ENCODE results near the gene DNAJC21.

The DNAJC21 gene

DNA sequence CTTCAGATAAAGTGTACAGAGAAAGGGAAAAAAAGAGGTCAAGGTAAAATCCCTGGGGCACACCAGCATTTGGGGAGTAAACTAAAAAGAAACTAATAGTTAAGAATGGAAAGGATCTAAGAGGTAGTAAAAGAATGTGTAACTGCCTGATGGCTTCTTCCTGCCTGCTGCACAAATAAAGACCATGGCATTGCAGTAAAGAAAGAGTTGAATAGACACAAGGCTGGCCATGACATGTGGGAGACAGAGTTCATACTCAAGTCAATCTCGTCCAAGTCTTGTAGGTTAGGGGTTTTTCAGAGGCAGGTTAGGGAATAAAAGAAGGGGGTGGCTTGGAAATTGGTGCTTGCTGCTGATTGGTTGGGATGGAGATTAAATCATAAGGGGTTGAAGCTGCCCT lies 57.6 kb downstream of the DNAJC21 start:
- no peak for DNase-seq (ENCODE audit: low read depth)
- H3K4me3 ChIP-seq (ENCODE audit: low read depth, low read length) = no peak overlapping the region
- TF ChIP-seq, protein P1, sequence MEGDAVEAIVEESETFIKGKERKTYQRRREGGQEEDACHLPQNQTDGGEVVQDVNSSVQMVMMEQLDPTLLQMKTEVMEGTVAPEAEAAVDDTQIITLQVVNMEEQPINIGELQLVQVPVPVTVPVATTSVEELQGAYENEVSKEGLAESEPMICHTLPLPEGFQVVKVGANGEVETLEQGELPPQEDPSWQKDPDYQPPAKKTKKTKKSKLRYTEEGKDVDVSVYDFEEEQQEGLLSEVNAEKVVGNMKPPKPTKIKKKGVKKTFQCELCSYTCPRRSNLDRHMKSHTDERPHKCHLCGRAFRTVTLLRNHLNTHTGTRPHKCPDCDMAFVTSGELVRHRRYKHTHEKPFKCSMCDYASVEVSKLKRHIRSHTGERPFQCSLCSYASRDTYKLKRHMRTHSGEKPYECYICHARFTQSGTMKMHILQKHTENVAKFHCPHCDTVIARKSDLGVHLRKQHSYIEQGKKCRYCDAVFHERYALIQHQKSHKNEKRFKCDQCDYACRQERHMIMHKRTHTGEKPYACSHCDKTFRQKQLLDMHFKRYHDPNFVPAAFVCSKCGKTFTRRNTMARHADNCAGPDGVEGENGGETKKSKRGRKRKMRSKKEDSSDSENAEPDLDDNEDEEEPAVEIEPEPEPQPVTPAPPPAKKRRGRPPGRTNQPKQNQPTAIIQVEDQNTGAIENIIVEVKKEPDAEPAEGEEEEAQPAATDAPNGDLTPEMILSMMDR (IDR thresholded peaks at IDR 0.05; ENCODE audit: insufficient read depth, low read depth, low read length, missing control alignments) = no peak

- H3K4me3 ChIP-seq (ENCODE audit: low read depth, low read length) = no peak overlapping the region
- DNase-seq (ENCODE audit: low read depth) = no peak
- TF ChIP-seq, protein P1 (IDR thresholded peaks at IDR 0.05; ENCODE audit: insufficient read depth, low read depth, low read length, missing control alignments) = no peak
Observed at GRCh38 chr5:34991486-34992238, 62.3 kb downstream of the DNAJC21 start.

DNA sequence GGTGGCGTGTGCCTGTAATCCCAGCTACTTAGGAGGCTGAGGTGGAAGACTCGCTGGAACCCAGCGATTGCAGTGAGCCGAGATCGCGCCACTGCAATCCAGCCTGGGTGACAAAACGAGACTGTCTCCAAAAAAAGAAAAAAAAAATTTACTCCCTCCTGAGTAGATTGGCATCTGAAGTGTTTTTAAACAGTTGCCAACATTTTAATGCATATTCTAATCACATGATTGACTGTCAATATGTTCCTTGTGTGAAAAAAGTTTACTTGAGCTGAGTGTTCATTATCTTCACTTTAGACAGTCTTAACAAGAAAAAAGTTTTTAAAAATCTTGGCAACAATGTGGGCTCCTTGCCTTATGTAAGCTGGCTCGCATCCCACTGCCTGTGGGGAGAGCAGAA lies 64.6 kb downstream of the DNAJC21 start:
- no peak for DNase-seq (ENCODE audit: low read depth)
- TF ChIP-seq, protein P1 (IDR thresholded peaks at IDR 0.05; ENCODE audit: insufficient read depth, low read depth, low read length, missing control alignments) = no peak
- H3K4me3 ChIP-seq (ENCODE audit: low read depth, low read length) = no peak overlapping the region

DNA sequence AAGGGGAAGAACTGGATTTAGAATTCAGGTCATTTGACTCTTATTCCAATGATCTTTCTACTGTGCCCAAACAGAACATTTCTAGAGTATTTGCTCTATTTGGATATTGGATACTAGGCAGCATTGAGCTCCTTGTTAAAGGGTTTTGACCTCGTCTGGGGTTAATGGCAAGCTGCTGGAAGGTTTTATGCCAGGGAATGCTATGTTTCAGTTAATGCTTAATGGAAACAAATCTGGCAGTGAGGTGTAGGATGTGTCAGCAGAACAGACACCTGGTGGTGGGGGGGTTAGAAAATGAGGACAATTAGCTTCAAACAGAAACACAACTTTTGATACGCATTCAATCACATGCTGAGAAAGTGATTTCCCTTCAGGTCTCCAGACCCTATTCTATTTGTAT lies 66.9 kb downstream of the DNAJC21 start:
- DNase-seq (ENCODE audit: low read depth) = no peak
- H3K4me3 ChIP-seq (ENCODE audit: low read depth, low read length) = no peak overlapping the region
- TF ChIP-seq, protein P1 (IDR thresholded peaks at IDR 0.05; ENCODE audit: insufficient read depth, low read depth, low read length, missing control alignments) = no peak

DNA sequence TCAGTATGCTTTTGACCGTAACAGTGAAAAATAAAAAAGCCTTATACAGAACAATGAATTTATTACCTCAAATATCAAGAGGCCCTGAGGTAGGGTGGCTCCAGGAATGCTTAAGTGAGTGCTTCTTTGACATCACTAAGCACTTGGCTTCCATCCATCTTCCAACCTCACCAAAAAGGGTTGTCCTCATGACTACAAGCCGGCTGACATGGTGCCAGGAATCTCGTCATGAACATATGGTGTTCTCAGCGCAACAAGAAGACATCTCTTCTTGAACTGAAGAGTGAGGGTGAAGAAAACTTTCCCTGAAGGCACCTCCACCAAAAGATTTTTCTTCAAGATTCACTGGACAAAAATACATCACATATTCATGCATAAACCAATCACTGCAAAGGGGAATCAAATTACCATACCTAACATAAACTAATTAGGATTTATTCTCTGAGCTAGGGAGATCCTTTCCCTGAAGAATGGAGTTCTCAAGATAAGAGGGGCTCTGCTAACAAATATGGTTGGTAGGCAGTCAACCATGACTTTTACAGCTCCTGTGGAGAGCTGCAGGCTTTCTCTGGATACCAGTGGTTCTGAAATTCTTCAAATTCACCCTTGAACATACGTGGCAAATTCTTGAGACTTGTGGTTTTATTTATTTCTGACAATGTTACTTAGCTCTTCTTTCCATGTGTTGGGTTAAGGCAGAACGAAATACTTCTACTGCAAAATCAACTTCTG lies 68.9 kb downstream of the DNAJC21 start:
- no peak overlapping the region for H3K4me3 ChIP-seq (ENCODE audit: low read depth, low read length)
- no peak for DNase-seq (ENCODE audit: low read depth)
- TF ChIP-seq, protein P1 (IDR thresholded peaks at IDR 0.05; ENCODE audit: insufficient read depth, low read depth, low read length, missing control alignments) = no peak

DNA sequence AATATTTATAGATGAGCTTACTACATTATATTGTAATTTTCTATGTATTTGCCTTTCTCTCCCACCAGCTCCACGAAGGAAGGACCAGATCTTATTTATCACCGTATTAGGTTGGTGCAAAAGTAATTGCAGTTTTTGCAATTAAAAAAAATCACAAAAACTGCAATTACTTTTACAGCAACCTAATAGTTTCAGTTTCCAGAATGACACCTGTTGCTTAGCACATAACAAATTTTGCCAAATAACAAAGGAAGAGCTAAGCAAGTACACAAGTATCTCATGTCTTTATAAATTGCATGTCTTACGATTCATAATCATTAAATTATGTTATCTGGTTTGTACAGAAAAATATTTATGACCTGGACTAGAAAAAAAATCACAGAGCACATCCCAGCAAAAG lies 72.5 kb downstream of the DNAJC21 start:
- H3K4me3 ChIP-seq (ENCODE audit: low read depth, low read length) = no peak overlapping the region
- TF ChIP-seq, protein P1 (IDR thresholded peaks at IDR 0.05; ENCODE audit: insufficient read depth, low read depth, low read length, missing control alignments) = no peak
- no peak for DNase-seq (ENCODE audit: low read depth)
